ENCODE measurements around the gene TK1. TPM values are rescaled to one million over a fixed set of nuclear protein-coding genes. Genes with fewer than 3 reads are reported as not detected.

TK1 gene
- total RNA-seq, 1 experiment from 2014 or later: 340 TPM

DNA sequence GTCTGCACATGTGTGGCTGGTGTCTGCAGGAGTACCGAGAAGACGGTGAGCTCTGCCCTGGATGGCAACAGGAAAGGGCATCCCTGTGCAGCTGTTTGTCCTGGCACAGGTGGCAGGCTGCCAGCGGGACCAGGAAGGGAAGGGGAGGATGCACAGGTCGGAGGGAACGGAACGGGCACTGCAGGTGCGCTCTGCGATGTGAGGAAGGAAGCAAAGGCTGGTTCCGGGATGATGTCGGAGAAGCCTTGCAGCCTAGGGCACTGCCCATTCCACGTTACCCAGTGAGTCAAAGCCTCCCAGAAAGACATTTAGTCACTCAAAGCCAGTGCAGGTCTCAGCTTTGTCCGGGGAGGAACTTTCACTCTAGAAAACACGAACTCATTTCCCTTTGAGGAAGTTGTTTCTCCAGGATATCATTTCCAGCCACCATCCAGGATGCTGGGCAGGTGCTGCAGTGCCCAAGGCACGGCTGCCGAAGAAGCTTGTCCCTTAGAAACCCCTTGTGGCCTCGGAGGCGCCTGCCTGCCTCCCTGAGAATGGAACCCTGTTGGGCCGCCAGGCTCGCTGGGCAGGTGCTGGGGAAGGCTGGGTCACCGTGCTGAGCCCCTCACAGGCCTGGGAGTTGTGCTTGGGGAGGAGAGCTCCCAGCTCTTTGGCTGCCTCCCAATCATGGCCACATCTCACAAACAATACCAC, 40.1 kb upstream of the TK1 start:
- TF ChIP-seq, protein P1, sequence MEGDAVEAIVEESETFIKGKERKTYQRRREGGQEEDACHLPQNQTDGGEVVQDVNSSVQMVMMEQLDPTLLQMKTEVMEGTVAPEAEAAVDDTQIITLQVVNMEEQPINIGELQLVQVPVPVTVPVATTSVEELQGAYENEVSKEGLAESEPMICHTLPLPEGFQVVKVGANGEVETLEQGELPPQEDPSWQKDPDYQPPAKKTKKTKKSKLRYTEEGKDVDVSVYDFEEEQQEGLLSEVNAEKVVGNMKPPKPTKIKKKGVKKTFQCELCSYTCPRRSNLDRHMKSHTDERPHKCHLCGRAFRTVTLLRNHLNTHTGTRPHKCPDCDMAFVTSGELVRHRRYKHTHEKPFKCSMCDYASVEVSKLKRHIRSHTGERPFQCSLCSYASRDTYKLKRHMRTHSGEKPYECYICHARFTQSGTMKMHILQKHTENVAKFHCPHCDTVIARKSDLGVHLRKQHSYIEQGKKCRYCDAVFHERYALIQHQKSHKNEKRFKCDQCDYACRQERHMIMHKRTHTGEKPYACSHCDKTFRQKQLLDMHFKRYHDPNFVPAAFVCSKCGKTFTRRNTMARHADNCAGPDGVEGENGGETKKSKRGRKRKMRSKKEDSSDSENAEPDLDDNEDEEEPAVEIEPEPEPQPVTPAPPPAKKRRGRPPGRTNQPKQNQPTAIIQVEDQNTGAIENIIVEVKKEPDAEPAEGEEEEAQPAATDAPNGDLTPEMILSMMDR (conservative IDR thresholded peaks at IDR 0.05; ENCODE audit: low read depth, low read length): no peak
- no peak for TF ChIP-seq EZH2 (IDR thresholded peaks at IDR 0.05; ENCODE audit: low read length, unreplicated experiment)
- TF ChIP-seq EZH2phosphoT487 (IDR thresholded peaks at IDR 0.05; ENCODE audit: borderline replicate concordance, low read length): no peak
- no peak overlapping the region for H3K27ac ChIP-seq (ENCODE audit: low read length)
- BruUV-seq (replicated peaks): no TSS peak

DNA sequence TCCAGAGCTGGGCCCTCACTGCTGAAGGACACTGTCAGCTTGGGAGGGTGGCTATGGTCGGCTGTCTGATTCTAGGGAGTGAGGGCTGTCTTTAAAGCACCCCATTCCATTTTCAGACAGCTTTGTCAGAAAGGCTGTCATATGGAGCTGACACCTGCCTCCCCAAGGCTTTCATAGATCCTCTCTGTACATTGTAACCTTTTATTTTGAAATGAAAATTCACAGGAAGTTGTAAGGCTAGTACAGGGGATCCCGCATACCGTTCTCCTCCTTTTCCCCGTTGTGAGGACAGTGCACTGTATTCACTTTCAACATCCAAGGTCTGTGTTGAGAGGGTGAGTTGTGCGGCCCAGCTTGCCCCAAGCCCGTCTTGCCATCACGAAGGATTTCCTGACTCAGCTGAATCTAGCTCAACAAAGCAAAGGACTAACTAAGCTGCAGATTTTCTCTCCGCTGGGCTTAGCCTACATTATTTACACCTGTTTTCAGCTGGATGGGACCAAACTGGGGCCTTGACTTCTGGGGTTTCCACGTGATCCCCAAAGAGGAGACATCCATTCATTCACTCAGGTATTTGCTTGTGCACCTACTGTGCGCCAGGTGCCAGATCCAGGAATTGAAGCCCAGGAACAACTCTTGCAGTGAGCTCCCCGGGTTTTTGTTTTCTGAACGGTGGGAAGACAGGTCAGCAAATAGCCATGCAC, 39.4 kb upstream of the TK1 start:
- Histone ChIP-seq H3K9me2 (replicated peaks; ENCODE audit: low read length) (no peaks in the 10 kb centered on the region), H3K27me3 (ENCODE audit: low read length) (0 out of 2 replicates have a peak, but pooled peaks cover under 1% of the 10 kb centered on the region), H3K79me2 (ENCODE audit: low read length) (0 out of 2 replicates have a peak, but pooled peaks cover under 1% of the 10 kb centered on the region), H3K36me3 (ENCODE audit: low read depth, low read length) (peaks cover 26% of the 10 kb centered on the region), H3K4me2 (ENCODE audit: low read length) (peak overlapping the region; percentile 65), H3K4me3 (ENCODE audit: low read length) (peak overlapping the region; percentile 26; the same call in 1 of the 2 replicates), H3K4me1 (ENCODE audit: insufficient read depth, low read length) (peaks cover 8% of the 10 kb centered on the region; the same call in 1 of the 2 replicates), H3K27ac (ENCODE audit: low read length) (no peak overlapping the region), H4K20me1 (ENCODE audit: low read length) (0 out of 2 replicates have a peak, but pooled peaks cover 6% of the 10 kb centered on the region), H3K9me3 (ENCODE audit: low read length) (no peaks in the 10 kb centered on the region), H2AFZ (ENCODE audit: low read length) (peak overlapping the region; percentile 16; the same call in 1 of the 2 replicates), H3F3A (ENCODE audit: low read length, unreplicated experiment) (peaks cover 9% of the 10 kb centered on the region), H3K9ac (ENCODE audit: low read length) (no peak overlapping the region)
- CTCF ChIA-PET: interaction anchor here (0.7 to 1.7 kb wide), 3 partner anchors 25 to 175 kb away, joined by 3 to 10 read pairs (median 3); no protein-coding TSS in a partner anchor
- ATAC-seq (peak; percentile 14; the same call in 1 of the 2 replicates), DNase-seq (no peak)
- POLR2A ChIA-PET (ENCODE audit: unreplicated experiment): no interaction called here
- no TSS peak for BruUV-seq (replicated peaks)
- TF ChIP-seq, protein P1 (conservative IDR thresholded peaks at IDR 0.05; ENCODE audit: low read depth, low read length): no peak
- no peak for TF ChIP-seq EZH2phosphoT487 (IDR thresholded peaks at IDR 0.05; ENCODE audit: borderline replicate concordance, low read length)
- TF ChIP-seq EZH2 (IDR thresholded peaks at IDR 0.05; ENCODE audit: low read length, unreplicated experiment): no peak
- intact Hi-C loops (cut with micrococcal nuclease): no loop called here

More for the DNA sequence above, 40.1 kb upstream of the TK1 start:
- Histone ChIP-seq H3K4me3 (ENCODE audit: low read length) (peak overlapping the region; percentile 26; the same call in 1 of the 2 replicates), H3K79me2 (ENCODE audit: low read length) (no peaks in the 10 kb centered on the region), H3K4me2 (ENCODE audit: low read length) (peak overlapping the region; percentile 65), H3F3A (ENCODE audit: low read length, unreplicated experiment) (peaks cover 9% of the 10 kb centered on the region), H3K27me3 (ENCODE audit: low read length) (peaks cover 3% of the 10 kb centered on the region; the same call in 1 of the 2 replicates), H3K9me3 (ENCODE audit: low read length) (no peaks in the 10 kb centered on the region), H4K20me1 (ENCODE audit: low read length) (0 out of 2 replicates have a peak, but pooled peaks cover 6% of the 10 kb centered on the region), H3K36me3 (ENCODE audit: low read depth, low read length) (peaks cover 21% of the 10 kb centered on the region), H3K4me1 (ENCODE audit: insufficient read depth, low read length) (peaks cover 8% of the 10 kb centered on the region; the same call in 1 of the 2 replicates), H3K9me2 (replicated peaks; ENCODE audit: low read length) (no peaks in the 10 kb centered on the region), H3K9ac (ENCODE audit: low read length) (no peak overlapping the region), H2AFZ (ENCODE audit: low read length) (peak overlapping the region; percentile 16; the same call in 1 of the 2 replicates)
- intact Hi-C loops (cut with micrococcal nuclease): no loop called here
- DNase-seq (peak; percentile 71), ATAC-seq (peak; percentile 89)
- CTCF ChIA-PET: interaction anchor here (1.0 to 1.7 kb wide), 3 partner anchors 24 to 142 kb away, joined by 3 to 10 read pairs (median 4); no protein-coding TSS in a partner anchor
- POLR2A ChIA-PET (ENCODE audit: unreplicated experiment): no interaction called here

All from PC-3 (cell line).